GM03348 (cell line): ENCODE measurements around the gene PAPSS2.

Experiments used
- DNase-seq: peaks from one replicate; pipeline ENCODE4 v3.0.0; 2012; ENCODE audit warnings: low spot score

PAPSS2 gene

DNA sequence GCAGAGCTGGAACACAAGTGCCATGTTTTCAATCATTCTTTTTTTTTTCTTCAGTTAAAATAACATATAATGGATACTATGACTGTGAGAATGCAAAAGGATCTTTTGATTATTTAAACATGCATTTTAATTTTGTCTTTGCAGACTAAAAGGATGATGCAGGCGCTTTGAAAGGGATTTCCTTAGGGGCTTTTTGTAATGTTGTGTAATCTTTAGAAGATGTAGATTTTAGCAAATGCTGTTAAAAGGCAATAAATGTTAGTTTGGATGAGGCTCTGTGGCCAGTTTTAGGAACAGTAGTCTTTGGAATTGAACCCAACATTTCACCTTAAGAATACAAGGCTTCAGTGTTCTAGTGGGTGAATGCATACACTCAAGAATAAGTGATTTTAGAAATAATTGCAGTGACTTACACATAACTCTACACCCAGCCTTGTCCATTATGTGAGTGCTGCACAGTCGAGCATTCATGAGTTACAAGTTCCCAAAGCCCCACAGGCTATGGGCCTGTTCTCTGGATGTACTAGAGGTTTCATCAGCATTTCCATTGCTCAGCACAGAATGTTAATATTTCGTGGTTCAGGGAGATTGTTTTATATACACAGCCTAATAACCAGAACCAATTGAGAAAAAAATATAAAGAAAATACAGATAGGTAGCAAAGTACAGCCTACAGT lies 11.6 kb downstream of the PAPSS2 start:
- DNase-seq = no peak

DNA sequence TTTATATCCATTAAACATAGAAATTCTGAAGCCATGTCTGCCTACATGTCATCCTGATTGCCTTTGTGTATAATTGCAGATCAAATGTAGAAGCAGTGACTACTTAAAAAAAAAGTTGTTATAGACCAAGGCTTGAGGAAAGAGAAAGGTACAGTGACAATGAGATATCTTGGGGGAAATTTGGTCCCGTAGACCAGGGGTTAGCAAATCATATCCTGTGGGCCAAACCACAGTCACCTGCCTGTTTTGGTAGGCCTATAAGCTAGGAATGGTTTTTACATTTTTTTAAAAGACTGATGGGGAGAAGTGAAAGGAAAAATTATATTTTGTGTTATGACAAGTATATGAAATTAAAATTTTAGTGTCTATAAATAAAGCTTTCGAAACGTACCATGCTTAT lies 12.9 kb downstream of the PAPSS2 start:
- no peak for DNase-seq

DNA sequence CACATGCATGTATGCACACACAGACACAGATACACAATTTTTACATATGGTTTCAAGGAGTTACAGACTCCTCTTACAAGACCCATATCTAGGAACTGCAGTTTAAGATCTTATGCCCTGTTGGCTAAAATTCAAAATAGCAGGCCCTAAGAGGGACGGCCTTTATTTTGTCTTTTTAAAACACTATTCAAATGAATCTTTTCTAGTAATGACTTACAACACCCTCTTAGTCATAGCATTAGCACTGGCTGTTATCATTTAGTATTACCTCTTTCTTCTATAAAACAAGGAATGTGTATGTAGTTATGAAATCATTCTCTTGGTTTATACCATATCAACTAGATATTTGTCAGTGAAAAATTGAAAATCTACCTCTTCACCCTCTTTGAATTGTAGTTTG lies 15.3 kb downstream of the PAPSS2 start:
- peak; percentile 25 for DNase-seq

DNA sequence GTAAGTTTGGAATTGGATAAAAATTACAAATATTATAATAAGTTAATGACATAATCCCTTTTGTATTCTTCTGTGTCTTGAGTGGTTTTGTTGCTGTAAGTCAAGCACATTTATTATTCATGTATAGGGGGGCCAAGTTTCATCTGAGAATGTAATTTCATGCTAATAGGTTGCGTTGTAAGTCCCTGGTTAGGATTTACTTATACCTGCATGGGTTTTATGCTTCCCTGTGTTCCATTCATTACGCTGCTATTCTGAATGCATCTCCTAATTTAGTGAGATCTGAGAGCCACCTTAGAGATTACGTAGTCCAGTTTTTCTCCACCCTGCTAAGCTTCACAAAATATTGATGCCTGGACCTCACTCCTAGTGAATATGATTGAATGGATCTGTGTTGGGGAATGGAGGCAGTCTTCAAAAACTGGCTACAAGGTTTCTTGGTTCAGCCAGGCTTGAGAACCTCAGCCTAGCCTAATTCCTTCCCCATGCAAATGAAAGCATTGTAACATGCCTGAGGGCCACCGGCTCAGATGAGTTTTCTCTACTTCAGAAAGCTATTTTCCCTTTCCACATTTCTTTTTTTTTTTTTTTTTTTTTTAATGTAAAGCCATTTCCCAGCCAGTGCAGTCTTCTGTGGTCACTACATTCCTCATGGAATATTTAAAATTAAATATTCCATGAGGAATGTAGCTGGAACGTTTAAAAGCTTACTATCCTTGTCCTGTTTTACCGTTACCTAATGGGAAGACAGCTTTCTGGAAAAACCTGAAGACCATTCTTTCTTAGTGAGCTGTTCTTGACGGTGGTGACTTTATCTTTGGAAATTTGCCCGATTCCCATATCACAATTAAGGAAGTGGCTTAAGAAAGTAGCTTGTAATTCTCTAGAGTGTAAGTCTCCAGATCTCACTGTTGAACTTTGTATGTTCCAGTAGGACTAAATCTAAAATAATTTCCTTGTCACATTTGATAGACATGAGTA lies 16.0 kb downstream of the PAPSS2 start:
- peak; percentile 27 for DNase-seq

DNA sequence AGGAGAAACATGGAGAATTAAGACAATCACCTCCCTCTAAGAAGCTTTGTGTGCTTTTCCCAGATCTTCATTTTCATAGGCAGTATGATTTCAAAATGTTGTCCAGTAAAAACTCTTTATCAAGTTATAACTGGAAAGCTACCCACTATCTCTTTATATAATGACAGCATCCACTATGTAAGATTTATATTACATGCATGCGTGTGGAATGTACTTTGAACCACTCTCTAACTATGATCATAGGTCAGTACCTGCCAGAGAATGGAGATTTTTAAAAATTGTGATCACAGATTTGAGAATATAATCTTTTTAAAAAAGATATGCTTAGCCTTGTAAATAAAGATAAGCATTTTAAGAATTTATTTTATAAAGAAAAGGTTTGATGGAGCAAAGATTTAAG lies 17.9 kb downstream of the PAPSS2 start:
- no peak for DNase-seq

DNA sequence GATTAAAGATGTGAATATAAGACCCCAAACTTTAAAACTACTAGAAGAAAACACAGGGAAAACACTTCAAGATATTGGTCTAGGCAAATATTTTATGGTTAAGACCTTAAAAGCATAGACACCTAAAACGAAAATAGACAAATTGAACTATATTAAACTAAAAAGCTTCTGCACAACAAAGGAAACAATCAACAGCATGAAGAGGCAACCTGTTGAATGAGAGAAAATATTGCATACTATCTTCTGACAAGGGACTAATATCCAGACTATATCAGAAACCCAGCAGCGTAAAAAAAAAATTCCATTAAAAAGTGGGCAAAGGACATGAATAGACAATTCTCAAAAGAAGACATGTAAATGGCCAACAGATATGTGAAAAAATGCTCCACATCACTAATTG lies 18.6 kb downstream of the PAPSS2 start:
- DNase-seq = no peak

DNA sequence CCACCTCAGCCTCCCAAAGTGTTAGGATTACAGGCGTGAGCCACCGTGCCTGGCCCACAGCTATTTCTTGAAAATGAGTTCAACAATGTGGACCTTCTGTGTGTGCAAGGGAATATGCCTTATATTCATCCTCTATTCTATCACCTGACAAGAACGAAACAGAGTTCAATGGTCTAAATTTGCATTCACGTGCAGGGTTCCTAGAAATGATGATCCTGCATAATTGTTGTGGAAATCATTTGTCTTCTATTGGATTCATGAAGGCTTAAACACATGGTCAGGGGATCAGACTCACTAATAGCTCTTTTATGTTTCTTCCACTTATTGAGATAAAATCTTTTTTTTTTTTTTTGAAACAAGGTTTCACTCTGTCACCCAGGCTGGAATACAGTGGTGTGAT lies 23.7 kb downstream of the PAPSS2 start:
- no peak for DNase-seq

DNA sequence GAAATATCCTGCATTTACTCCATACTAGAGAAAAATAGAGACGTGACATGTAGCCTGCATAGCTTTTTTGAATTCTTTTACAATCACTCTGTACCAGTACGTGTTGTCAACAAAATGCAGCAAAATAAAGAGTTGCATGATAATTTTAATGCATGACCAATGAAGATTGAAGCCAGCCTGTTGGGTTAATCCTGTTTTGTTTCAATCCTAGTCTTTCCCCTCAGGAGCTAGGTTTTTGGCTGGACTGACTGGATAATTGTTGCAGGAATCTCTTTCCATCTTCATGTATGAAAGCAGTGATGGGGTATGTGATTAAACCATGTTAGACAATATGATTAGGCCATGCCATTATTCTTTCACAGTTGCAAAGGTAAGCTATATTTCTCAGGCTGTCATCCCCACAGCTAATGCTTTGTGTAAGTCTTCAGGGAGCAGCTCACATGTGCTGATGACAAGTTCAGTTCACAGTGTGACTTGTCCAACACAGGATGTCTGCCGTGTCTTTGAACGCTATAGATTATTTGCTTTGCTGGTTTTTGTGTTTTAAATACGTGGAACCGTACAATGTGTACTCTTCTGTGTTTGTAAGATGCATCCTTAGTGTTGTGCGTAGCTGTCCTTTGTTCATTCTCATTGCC lies 24.4 kb downstream of the PAPSS2 start:
- DNase-seq = no peak

DNA sequence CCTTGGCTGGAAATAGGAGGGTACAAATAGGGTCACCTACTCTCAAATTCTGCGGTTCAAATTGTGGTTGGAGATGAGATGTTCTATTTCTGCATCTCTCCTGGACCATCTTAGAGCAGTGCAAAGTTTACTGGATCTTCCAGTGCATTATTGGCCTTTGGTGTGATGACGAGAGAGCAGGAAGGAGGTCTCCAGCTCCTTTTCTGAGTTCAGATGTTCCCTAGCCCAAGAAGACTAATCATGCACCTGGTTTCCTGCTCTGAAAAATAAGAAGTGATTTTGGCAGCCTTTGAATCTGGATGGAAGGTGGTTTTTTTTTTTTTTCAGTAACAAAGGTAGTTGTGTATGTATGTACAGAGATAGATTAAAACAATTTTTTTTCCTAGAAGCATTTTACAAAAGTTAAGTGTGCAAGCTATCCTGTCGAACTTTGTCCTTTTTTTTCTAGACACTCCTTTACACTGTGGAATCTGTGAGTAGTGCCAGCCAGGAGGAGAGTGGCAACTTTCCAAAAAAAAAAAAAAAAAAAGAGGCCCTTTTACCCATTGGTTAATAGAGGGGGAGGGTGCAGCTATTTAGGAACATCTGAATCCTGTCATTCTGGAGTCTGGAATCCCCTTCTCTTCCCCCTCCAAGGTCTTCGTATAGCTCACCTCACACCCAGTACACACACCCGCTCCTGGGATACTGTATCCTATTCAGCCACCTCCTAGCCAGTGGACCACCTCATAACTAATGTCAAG lies 26.3 kb downstream of the PAPSS2 start:
- DNase-seq = no peak

DNA sequence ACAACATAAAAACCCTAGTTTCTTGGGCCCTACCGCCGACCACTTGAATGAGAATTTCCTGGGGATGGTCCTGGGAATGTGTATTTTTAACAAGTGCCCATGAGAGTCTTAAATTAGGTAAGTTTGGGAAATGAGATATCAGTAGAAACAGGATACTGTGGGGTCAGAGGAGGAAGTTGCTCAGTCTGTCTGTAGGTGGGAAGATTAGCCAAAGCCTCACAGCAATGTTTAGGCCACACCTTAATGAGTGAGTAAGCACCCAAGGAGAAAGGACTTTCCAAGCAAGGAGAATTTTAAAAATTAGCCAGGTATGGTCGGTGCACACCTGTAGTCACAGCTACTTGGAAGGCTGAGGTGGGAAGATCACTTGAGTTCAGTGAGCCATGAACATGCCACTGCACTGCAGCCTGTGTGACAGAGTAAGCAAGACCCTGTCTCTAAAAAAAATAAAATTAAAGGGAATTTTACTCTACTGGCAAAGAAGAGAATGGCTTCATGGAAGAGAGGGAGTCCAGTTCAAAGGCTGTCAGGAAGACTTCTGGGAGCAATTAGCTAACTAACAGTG lies 31.9 kb downstream of the PAPSS2 start:
- DNase-seq = no peak

DNA sequence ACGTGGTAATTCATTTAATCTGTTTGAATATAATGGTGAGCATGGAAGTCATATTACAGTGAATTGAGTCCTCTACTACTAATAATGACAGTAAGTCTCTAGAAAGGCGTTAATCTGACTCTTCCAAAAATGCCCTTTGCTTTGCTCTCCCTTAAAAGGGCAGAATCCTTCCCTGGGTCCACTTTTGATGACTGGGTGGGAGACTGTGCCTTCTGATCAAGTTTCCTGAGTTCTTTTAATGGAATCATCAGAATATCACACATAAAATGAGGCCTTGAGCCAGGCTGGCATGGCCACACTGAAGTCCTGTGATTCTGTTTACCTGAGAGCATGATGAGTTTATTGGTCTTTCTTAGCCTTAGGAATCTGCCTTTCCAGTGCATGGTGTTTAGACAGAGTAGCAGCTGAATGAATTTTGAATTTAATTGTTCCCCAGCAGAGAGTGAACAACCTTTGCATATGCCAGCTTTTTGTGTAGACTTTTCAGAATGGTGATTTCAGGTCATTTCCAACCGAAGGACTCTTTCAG lies 33.3 kb downstream of the PAPSS2 start:
- no peak for DNase-seq

DNA sequence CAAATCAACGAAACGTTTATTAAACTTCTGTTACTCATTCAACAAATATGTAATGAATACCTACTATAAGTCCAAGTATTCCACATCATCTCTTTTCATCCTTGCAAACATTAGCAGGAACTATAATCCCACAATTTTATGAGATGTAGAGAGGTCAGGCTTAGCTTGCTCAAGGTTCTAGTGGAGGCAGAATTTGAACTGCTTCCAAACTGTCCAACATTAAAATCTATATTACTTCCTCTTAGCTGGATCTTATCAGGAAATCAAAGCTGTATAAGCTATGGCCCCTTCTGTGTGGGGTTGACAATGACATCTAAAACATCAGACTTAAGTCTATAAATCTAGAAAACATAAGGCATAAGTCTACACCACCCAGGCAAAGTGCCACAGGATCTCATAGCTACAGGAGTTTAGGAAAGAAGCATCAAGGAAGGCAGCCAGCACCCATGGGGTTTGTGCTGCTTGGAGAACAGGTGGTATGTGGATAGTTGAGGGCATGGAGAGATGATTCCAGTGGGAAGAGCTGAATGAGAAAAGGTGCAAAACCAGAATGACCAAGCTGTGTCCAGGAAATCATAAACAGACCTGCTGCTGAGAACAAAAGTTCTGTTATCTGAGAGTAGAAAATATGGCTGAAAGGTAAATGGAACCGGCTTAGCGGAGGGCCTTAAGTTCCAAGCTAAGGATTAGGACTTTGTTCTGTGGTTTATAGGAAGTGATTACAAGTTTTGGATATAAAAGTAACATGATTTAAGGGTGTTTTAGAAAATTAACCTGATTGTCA lies 34.5 kb downstream of the PAPSS2 start:
- no peak for DNase-seq

DNA sequence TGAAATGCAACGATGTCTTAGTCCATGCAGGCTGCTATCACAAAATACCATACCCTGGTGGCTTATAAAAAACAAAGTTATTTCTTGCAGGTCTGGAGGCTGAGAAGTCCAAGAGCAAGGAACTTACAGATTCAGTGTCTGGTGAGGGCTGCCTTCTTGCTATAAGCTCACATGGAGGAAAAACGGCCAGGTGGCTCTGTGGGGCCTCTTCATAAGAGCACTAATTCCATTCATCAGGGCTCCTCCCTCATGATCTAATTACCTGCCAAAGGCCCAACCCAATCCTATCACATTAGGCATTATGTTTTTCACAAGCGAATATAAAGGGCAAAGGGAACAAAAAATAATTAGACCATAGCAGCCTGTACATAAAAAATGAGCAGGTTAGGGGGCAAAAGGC lies 35.4 kb downstream of the PAPSS2 start:
- no peak for DNase-seq

DNA sequence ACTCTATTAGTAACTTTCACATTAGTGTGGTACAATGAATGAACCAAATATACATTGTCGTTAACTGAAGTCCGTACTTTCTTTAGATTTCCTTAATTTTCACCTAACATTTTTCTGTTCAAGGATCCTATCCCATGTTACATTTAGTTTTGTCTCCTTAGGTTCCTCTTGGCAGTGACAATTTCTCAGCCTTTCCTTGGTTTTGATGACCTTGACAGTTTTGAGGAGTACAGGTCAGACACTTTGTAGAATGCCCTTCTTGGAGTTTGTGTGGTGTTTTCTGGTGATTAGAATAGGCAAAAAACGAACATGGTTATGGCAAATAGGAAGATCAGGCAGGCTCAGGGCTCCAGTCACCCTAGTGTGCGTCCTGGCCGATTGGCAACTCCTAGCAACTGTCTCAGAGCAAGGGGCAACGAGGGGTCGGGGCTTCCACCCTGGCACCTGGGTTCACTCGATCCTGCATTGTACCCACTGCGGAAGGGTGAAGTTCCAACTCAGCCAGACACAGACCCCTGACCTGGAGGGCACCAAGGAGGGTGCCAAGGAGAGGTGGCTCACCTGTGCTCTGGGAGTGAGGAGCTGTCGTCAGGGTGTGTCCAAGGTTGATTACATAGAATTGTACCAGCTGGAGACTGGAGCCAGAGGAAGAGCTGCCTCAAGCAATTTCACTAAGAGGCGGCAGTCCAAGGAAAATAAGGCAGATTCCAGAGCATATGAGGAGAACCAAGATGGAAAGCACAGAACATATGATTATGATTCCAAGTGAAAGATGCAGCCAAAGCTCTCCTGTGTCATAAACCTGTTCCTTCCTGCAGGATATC lies 37.5 kb downstream of the PAPSS2 start:
- DNase-seq = no peak

DNA sequence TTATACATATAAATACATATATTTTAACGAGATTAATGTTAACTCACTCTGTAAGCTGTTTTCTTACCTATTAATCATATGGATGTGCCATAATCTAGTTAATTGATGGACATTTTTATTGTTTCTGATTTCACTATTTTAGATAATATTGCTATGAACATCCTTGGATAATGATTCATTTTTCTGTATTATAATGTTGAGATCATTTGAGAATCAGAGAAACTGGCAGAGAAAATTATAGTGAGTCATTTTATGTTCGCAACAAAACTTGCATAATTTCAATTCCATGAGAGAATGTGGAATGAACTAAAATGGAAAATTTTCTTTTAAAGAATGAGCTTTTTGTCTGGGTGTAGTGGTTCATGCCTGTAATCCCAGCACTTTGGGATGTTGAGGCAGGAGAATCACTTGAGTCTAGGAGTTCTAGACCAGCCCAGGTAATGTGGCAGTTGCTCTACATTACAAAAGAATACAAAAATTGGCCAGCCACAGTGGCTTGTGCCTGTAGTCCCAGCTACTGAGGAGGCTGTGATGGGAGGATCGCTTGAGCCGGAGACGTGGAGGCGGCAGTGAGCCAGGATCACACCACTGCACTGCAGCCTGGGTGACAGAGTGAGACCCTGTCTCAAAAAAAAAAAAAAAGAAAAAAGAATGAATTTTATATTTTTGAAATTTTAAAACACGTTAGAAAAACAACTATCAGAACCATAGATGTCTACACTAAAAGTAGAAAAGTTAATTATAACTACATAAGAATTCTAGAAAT lies 40.5 kb downstream of the PAPSS2 start:
- DNase-seq = peak; percentile 73

DNA sequence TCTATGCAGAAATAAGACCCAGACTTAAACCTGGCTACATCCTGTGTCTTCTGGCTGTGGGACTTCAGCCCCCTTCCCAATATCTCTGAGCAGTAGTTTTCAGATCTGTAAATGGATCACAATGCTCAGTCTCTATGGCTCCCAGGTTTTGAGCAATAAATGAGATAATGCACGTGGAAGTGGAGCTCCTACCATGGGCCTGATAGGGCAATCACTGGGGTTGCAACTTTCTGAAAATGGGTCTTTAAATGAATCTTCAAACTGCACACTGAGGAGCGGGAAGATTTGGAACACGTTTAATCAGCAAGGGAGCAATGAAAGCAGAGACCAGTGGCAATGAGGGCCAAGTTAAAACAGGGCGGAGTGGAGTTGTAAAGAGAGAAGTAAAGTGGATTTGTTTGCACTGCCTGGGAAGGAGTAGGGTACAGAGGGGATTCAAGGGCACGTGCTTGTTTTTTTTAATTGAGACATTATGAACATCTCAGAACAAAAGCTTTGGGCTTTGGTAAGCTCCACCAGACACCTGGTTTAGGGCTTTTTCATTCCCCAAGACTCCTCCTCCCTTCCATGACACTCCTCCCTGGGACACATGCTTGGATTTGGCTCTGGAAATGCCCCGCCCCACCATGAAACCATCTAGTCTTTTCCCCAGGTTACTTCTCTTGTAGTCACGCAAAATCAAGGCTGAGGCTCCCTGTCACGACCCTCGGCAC lies 42.7 kb downstream of the PAPSS2 start:
- no peak for DNase-seq

DNA sequence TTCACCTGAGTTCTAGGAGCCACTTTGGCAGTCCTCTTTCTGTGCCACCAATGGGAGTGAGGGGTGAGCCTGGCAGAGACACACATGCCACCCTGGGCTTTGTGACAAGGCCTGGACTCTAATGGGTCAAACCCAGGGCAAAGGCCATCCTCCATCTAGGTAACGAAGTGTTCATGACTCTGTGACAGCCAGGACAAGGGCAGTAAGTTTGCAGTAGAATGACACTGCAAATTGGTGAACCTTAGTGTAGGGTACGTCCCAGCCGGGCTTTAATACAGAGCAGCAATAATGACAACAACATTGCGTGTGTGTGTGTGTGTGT lies 43.3 kb downstream of the PAPSS2 start:
- DNase-seq = no peak

DNA sequence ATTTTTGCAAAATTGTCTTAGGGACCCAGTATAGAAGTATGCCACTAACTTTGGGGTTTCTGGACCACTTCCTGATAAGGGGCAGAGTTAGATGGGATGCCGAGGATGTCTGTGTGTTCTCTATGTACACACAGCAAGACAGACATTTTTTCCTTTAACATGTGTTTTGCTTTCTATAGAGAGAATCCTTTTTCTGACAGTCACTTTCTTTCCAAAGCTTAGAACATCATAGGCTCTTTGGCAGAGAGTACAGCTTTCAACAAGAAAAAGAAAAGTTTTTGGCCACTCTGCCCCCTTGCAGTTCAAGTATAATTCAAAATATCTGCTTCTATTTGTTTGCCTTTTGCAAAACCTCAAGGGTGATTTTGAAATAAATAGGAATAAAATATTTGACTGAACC lies 44.1 kb downstream of the PAPSS2 start:
- no peak for DNase-seq

DNA sequence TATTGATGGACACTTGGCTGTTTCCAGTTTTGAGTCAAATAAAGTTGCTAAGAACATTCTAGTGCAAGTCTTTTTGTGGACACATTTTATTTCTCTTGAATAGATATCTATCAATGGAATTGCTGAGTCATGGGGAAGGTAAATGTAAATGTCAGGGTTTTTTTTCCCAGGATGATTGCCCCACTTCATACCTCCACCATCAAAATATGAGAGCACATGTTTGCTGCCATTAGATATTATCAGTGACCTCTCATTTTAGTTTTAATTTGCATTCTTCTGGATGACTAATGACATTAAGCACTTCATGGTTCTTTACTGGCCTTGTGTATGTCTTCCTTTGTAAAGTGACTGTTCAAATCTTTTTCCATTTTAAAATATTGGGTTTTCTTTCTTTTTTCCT lies 45.7 kb downstream of the PAPSS2 start:
- peak; percentile 43 for DNase-seq
